HG03432 (cell line): ENCODE data around the gene POLR1E.

Experiments used
- ATAC-seq: cut with Tn5 transposase; IDR thresholded peaks from one replicate; pipeline ENCODE4 v1.9.1; 2021; ENCODE audit warnings: mild to moderate bottlenecking, moderate library complexity; ENCODE audit not compliant: unreplicated experiment

POLR1E gene, protein sequence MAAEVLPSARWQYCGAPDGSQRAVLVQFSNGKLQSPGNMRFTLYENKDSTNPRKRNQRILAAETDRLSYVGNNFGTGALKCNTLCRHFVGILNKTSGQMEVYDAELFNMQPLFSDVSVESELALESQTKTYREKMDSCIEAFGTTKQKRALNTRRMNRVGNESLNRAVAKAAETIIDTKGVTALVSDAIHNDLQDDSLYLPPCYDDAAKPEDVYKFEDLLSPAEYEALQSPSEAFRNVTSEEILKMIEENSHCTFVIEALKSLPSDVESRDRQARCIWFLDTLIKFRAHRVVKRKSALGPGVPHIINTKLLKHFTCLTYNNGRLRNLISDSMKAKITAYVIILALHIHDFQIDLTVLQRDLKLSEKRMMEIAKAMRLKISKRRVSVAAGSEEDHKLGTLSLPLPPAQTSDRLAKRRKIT

DNA sequence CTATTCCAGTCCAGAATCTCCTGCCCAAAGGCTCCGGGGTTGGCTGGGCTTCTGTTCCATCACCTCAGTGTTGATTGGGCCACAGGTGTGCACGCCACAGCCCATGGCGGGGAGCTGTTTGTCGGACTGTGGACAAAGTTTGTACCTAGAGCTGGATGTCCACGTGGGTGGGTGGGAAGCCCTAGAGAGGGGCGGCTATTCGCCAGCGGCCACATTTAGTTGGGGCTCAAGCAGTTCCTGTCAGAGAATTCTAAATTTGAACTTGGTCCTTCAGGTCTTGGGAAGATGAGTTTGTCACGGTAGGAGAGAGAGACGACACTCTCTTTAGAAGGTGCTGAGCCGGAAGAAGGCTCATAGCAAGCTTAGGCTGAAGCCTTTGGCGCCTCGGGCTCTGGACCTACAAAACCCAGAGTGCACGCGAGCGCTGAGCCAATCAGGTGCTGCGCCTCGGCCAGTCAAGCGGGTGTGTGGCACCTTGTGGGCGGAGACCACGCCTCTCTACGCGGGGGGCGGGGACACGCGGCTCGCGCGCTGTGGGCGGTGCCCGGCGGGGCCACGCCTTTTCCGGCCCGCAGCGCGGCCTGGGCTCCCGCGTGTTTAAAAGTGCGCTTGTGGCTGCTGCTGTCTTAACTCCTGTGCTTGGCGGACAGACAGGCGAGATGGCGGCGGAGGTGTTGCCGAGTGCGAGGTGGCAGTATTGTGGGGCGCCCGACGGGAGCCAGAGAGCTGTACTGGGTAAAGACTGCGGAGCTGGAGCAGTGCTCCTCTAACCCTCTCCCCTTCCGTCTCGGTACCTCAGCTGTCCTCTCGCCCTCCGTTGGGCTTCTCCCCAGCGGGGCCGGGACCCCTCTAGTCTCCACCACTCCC lies at the start of gene POLR1E:
Gene POLR1E, plus strand, starts transcription at position 560 of the 867 bp plus-strand sequence. Its CDS starts 100 bp downstream, at position 660.
- ATAC-seq: peak; percentile 97

GRCh38 chr9:37436540-37436939 lies 49.2 kb upstream of the POLR1E start:
- ATAC-seq: no peak

DNA sequence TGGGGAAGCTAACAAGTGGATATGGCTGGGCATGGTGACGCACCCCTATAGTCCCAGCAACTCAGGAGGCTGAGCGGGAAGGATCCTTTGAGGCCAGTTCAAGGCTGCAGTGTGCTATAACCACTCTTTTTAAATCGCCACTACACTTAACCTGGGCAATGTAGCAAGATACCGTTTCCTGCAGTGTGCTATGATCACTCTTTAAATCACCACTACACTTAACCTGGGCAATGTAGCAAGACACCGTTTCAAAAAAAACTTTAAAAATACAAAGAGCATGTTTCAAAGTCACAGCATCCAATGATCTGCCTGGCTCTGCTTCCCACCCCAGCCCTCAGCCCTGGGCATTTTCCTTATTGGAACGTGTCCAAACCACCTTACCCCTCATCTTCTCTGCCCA lies 48.7 kb upstream of the POLR1E start:
- ATAC-seq: no peak

GRCh38 chr9:37437621-37438020 lies 48.1 kb upstream of the POLR1E start:
- no peak for ATAC-seq

DNA sequence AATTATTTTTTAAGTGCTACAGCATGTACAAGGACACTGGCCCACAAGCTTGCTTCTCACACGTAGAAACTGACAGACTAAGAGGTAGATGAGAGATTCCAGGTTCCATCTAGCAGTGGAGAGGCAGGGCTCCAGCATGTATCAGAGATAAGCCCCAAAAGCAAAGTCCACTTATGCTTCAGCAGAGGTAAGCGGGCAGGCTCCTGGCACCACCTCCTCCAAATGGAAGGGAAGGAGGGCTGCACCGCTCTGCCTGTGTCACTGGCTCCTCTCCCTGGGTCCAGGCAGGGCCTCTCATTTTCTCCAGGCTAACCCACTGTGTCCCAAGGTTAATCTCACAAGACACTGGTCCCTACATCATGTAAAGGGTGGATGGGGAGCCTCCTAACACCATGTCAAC lies 47.4 kb upstream of the POLR1E start:
- no peak for ATAC-seq

DNA sequence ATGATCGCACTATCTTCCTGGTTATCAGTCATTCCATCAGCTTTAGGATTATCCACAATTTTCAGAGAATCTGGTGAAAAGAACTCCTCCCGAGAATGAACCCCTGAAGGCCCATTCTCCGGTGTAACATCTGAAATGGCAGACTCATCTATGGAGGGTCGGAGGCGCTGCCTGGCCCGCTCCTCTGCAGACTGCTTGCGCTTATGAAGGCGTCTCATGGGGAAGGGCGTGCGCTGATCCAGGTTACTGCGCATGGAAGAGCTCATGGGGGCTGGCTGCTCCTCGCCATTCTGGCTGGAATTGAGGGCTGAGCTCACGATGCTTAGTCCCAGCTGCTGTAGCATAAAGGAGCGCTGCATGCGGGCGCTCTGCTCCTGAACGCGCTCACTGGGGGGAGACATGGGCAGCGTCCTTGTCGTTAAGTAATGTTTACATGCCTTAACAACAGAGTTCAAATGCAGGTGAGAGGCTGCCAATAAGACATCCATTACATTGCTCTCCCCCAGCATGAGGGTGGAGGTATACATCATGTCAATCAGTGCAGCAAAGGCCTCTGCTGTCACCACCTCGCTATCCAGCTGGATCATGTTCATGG lies 43.9 kb upstream of the POLR1E start:
- ATAC-seq: no peak

GRCh38 chr9:37442556-37442955 lies 43.2 kb upstream of the POLR1E start:
- no peak for ATAC-seq

- no peak for ATAC-seq
Observed at GRCh38 chr9:37443566-37443965, 42.2 kb upstream of the POLR1E start.

GRCh38 chr9:37444890-37445289 lies 40.9 kb upstream of the POLR1E start:
- no peak for ATAC-seq

DNA sequence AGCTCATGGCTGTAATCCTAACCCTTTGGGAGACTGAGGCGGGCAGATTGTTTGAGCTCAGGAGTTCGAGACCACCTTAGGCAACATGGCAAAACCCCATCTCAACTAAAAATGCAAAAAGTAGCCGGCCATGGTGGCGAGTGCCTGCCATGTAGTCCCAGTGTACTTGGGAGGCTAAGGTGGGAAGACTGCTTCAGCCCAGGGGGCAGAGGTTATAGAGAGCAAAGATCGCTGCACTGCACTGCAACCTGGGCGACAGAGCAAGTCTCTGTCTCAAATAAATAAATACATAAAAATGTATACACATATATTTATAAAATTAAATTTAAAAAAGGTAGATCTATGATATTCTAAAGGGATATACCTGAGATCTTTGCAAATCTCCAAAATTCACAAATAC lies 39.9 kb upstream of the POLR1E start:
- no peak for ATAC-seq

DNA sequence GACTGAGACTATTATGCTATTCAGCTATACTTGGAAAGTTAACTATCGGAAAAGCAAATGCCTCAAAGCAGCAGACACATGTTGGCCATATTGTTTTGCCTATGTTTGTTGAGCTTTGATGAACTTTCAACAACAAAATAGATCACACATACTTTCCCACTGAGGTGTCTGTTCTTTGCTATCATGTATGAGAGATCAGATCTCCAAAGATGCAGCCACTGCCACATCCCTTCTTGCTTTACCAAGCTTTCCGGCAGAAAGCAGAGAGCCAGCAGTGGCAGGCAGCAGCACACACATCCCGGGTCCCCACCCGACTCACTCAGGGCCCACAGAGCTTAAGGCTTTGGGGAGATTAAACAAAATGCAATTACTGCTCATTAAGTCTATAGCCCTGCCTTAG lies 39.3 kb upstream of the POLR1E start:
- no peak for ATAC-seq

DNA sequence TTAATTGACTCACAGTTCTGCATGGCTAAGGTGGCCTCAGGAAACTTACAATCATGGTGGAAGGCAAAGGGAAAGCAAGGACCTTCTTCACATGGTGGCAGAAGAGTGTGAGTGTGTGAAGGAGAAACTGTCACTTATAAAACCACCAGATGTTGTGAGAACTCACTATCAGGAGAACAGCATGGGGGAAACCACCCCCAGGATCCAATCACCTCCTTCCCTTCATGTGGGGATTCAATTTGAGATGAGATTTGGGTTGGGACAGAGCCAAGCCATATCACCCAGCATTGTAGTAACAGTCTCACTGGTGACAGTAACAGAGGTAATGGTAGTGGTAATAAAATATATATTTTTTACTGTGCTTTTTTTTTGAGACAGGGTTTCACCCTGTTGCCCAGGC lies 38.6 kb upstream of the POLR1E start:
- no peak for ATAC-seq

DNA sequence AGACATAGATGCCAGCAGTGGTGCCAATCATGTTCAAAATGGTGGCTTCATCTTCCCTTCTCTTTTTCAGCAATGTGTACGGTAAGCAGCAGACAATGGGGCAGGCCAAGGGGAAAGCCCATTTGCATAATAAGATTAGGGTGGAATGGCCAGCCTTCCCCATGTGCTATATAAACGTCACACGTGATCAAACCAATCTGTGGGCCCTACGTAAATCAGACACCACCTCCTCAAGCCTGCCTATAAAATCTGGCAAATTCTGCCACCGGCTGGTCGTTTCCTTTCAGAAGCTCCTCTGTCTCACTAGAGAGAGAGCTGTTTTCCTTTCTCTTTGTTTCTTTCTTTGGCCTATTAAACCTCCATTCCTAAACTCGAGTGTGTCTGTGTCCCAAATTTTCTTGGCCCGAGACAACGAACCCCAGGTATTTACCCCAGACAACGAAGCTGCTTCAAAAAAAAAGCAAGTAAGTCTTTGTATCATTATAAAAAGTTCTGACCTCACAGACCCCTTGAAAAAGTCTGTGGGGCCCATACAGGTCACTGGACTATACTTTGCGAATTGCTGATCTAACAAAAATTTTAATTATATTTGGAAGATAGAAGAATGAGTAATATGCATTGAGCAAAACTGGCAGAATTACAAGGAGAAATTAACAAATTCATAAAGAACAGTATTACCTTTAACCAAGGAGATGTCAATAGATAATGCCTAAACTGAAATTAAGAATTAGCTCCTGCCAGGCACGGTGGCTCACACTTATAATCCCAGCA lies 35.7 kb upstream of the POLR1E start:
- ATAC-seq: no peak

DNA sequence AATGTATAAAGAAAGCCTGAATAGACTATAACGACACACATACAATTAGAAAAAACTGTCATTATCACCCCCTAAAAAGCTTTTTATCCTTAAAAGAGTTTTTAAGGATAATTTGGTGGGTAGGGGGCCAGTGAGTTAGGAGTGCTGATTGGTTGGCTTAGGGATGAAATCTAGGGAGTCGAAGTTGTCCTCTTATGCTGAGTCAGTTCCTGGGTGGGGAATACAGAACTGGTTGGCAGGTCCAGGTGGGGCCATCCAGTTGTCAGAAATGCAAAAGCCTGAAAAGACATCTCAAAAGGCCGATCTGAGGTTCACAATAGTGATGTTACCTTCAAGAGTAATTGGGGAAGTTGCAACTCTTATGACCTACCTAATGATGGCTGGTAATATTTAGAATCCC lies 34.1 kb upstream of the POLR1E start:
- no peak for ATAC-seq

- ATAC-seq: no peak
Observed at GRCh38 chr9:37452611-37453010, 33.1 kb upstream of the POLR1E start.

GRCh38 chr9:37453827-37454226 lies 31.9 kb upstream of the POLR1E start:
- no peak for ATAC-seq

GRCh38 chr9:37454238-37454637 lies 31.5 kb upstream of the POLR1E start:
- no peak for ATAC-seq

- ATAC-seq: no peak
Observed at GRCh38 chr9:37455884-37456647, 29.7 kb upstream of the POLR1E start.

DNA sequence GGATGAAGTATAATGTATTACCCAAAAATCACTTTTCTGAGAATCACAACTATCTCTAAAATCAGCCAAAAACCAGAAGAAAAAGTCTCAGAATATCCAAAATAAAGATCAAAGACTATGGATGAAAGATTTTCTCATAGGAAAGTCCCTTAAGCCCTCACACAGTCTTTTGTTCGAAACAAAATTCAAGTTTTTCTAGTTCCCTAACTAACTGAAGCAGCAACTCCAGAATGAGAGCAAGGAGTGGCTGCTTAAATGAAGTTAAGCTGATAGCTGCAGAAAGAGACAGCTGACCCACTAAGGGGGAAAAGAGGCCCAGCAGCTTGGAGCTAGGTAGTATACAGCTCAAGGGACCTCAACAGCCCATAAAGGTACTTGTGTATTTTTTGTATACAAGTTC lies 28.9 kb upstream of the POLR1E start:
- no peak for ATAC-seq

GRCh38 chr9:37464006-37464405 lies 21.7 kb upstream of the POLR1E start:
- no peak for ATAC-seq
